Erythroblast (primary cell): Measurements from ENCODE around the gene FCHSD2.
A peak's percentile ranks its signal among the peaks of the same experiment; 100 is the strongest.

Experiments used
- DNase-seq, 2 experiments: peaks; one replicate each; lab custom pipeline; 2025; lab: John Stamatoyannopoulos, UW
- GATA1 ChIP-seq: IDR thresholded peaks from 2 replicates; pipeline ENCODE4 v1.6.1; 2011; ENCODE audit warnings: low read depth, mild to moderate bottlenecking, control low read depth, low read length, moderate library complexity
- POLR2A ChIP-seq: IDR thresholded peaks from 2 replicates; pipeline ENCODE4 v1.6.1; 2011; ENCODE audit warnings: mild to moderate bottlenecking, low read length

The FCHSD2 gene

GRCh38 chr11:72940417-72940816, 201.7 kb downstream of the FCHSD2 start:
- DNase-seq, result peak; percentile 14 to 23
- TF ChIP-seq GATA1, result no peak
- no peak for TF ChIP-seq POLR2A

GRCh38 chr11:72939031-72939430, 203.1 kb downstream of the FCHSD2 start:
- TF ChIP-seq GATA1 (no peak), POLR2A (no peak)

GRCh38 chr11:72937439-72937838, 204.7 kb downstream of the FCHSD2 start:
- no peak for DNase-seq

More at GRCh38 chr11:72939031-72939430, 203.1 kb downstream of the FCHSD2 start:
- DNase-seq, result no peak

DNA sequence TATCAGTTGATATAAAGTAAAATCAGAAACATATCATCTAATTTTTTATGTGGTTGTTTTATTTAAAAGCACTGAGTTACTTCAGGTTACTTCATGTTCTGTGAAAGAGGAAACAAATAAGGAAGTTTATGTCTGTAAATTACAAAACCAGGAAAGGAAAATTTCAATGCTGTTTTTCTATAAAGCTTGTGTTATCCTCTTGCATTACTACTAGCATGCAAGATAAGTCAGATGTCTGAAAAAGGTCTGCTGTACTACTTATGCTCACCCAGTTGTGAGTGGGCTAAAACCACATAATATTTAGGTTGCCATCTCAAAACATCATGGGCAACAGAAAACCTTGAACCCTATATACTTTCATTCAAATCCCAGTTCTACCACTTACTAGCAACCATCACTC, 206.4 kb downstream of the FCHSD2 start:
- TF ChIP-seq GATA1, result no peak
- no peak for TF ChIP-seq POLR2A
- DNase-seq, result no peak

More at GRCh38 chr11:72937439-72937838, 204.7 kb downstream of the FCHSD2 start:
- TF ChIP-seq GATA1, result no peak
- no peak for TF ChIP-seq POLR2A

- no peak for DNase-seq
- TF ChIP-seq GATA1 (no peak), POLR2A (no peak)
Measured at GRCh38 chr11:72932132-72932570, 210.0 kb downstream of the FCHSD2 start.

- no peak for DNase-seq
- TF ChIP-seq POLR2A, result no peak
- TF ChIP-seq GATA1, result no peak
Measured at GRCh38 chr11:72930008-72930407, 212.1 kb downstream of the FCHSD2 start.

DNA sequence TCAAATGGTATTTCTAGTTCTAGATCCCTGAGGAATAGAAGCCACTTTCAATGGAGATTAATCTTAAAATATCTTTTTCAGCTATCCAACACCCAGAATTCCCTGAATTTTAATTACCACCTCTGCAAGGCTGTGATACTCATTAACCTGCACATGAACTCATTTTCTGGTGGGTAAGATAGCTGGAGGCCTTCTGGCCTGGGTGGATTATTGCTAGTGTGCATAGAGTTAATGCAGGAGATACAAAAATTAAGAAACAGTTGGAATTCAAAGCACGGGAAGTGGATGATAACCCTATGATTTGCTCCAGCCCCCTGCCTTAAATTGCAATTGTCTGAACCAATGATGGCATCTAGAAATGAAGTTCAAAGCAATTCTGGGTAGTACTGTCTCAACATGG, 212.9 kb downstream of the FCHSD2 start:
- TF ChIP-seq POLR2A (no peak), GATA1 (no peak)
- DNase-seq, result no peak

DNA sequence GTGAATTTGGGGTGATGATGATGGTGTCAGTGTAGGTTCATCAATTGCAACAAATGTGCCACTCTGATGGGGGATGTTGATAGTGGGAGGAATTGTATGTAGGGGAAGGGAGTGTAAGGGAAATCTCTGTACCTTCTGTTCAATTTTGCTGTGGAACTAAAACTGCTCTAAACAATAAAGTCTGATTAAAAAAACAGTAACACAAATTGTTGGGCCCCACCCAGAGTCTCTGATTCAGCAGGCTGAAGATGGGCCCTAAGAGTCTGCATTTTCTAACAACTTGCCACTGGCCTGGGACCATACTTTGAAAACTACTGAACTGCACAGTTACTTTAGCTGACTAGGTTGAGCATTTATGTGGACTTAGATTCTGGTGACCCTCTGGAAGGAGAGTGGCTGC, 214.7 kb downstream of the FCHSD2 start:
- no peak for TF ChIP-seq GATA1
- no peak for TF ChIP-seq POLR2A
- no peak for DNase-seq

GRCh38 chr11:72926076-72926475, 216.0 kb downstream of the FCHSD2 start:
- no peak for DNase-seq
- TF ChIP-seq POLR2A (no peak), GATA1 (no peak)

GRCh38 chr11:72925656-72926055, 216.5 kb downstream of the FCHSD2 start:
- no peak for DNase-seq
- no peak for TF ChIP-seq POLR2A
- TF ChIP-seq GATA1, result no peak

- no peak for TF ChIP-seq POLR2A
- TF ChIP-seq GATA1, result no peak
- peak; percentile 21 to 40 for DNase-seq
Measured at GRCh38 chr11:72924568-72925190, 217.4 kb downstream of the FCHSD2 start.

- no peak for DNase-seq
- TF ChIP-seq GATA1 (no peak), POLR2A (no peak)
Measured at GRCh38 chr11:72921028-72921716, 220.9 kb downstream of the FCHSD2 start.

DNA sequence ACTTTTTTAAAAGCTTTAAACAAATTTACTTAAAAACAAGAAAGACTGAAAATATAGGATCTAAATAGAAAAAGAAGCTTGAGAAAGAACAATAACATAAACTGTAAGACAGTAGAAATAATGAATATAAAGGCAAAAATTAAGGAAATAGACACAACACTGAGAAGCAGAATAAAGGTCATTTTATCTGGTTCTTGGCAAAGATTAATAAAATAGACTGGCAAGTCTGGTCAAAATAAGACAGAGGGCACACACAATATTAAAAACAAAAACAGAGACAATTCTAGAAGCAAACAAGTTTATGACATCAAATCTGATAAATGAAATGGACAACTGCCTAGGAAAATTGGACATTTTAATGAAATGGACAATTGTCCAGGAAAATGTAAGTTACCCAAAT, 222.1 kb downstream of the FCHSD2 start:
- TF ChIP-seq POLR2A (no peak), GATA1 (no peak)
- DNase-seq, result no peak

DNA sequence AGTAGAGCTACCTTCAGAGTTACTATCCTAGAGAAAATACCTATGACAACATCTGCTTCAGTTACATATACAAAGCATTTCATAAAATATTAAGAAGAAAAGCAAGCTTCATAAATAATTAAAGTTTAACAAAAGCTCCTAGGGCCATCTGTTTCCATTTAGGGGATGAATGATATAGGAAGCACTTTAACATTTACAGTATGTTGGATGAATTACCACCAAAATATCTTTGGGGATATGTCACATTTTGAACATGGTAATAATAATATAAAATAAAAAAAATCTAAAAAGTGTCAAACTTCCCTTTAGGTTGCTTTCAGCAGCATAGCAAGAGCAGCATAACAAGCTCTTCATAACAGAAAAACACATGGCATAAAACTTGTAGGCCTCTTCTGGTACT, 223.3 kb downstream of the FCHSD2 start:
- no peak for TF ChIP-seq POLR2A
- no peak for TF ChIP-seq GATA1
- no peak for DNase-seq
